ENCODE data around the gene PRAC2.

Gene PRAC2

GRCh38 chr17:48721009-48721402 lies 2.0 kb upstream of the PRAC2 start:
- no peak overlapping the region for H3K4me3 ChIP-seq (ENCODE audit: low read depth, low read length)
- in situ Hi-C loops (cut with HindIII; ENCODE audit: low sequenced_read_pairs) = no loop called here
- TF ChIP-seq CTCF (IDR thresholded peaks at IDR 0.05; ENCODE audit: low read depth, low read length) = no peak
- no peak for DNase-seq (ENCODE audit: low read depth, low spot score)

- in situ Hi-C loops (cut with HindIII; ENCODE audit: low sequenced_read_pairs) = no loop called here
- DNase-seq (ENCODE audit: low read depth, low spot score) = no peak
- H3K4me3 ChIP-seq (ENCODE audit: low read depth, low read length) = no peak within 1 kb of the TSS
- TF ChIP-seq CTCF (IDR thresholded peaks at IDR 0.05; ENCODE audit: low read depth, low read length) = no peak
These were observed 631 bp upstream of the PRAC2 start, which contains the start of gene PRAC1 for GRCh38 chr17:48722201-48722907. TSS of gene PRAC1 (minus strand) at chr17:48722518. CDS start at chr17:48722392, 126 bp downstream.

GRCh38 chr17:48723423-48724250 lies 652 bp downstream of the PRAC2 start:
- no peak for DNase-seq (ENCODE audit: low read depth, low spot score)
- H3K4me3 ChIP-seq (ENCODE audit: low read depth, low read length) = no peak overlapping the region

GRCh38 chr17:48724251-48725003 lies 1.4 kb downstream of the PRAC2 start:
- DNase-seq (ENCODE audit: low read depth, low spot score) = peak; percentile 70
- peak; percentile 83 for TF ChIP-seq CTCF (IDR thresholded peaks at IDR 0.05; ENCODE audit: low read depth, low read length)

More at GRCh38 chr17:48723423-48724250, 652 bp downstream of the PRAC2 start:
- TF ChIP-seq CTCF (IDR thresholded peaks at IDR 0.05; ENCODE audit: low read depth, low read length) = no peak
- in situ Hi-C loops (cut with HindIII; ENCODE audit: low sequenced_read_pairs) = no loop called here

GRCh38 chr17:48725004-48725287 lies 2.0 kb downstream of the PRAC2 start:
- DNase-seq (ENCODE audit: low read depth, low spot score) = no peak
- H3K4me3 ChIP-seq (ENCODE audit: low read depth, low read length) = no peak overlapping the region
- in situ Hi-C loops (cut with HindIII; ENCODE audit: low sequenced_read_pairs) = no loop called here
- no peak for TF ChIP-seq CTCF (IDR thresholded peaks at IDR 0.05; ENCODE audit: low read depth, low read length)

More at GRCh38 chr17:48724251-48725003, 1.4 kb downstream of the PRAC2 start:
- in situ Hi-C loops (cut with HindIII; ENCODE audit: low sequenced_read_pairs) = no loop called here
- H3K4me3 ChIP-seq (ENCODE audit: low read depth, low read length) = no peak overlapping the region

GRCh38 chr17:48725288-48726064 lies 2.5 kb downstream of the PRAC2 start:
- no peak overlapping the region for H3K4me3 ChIP-seq (ENCODE audit: low read depth, low read length)
- no peak for DNase-seq (ENCODE audit: low read depth, low spot score)
- TF ChIP-seq CTCF (IDR thresholded peaks at IDR 0.05; ENCODE audit: low read depth, low read length) = no peak
- in situ Hi-C loops (cut with HindIII; ENCODE audit: low sequenced_read_pairs) = no loop called here

Data from astrocyte of the spinal cord (primary cell).